GM12878 (cell line): ENCODE data around the gene NPS.

Experiments
- FOXM1 ChIP-seq: IDR thresholded peaks from 2 replicates; pipeline ENCODE4 v1.6.1; 2012; ENCODE audit warnings: low read depth, mild to moderate bottlenecking, inconsistent platforms, low read length, moderate library complexity
- NFXL1 ChIP-seq: fragments of 450-650 bp; IDR thresholded peaks from 2 replicates; pipeline ENCODE4 v1.6.1; 2017; ENCODE audit warnings: antibody characterized with exemption, mild to moderate bottlenecking, borderline replicate concordance
- NFYB ChIP-seq: IDR thresholded peaks from 2 replicates; pipeline ENCODE4 v1.6.1; 2011; ENCODE audit warnings: low read depth, mild to moderate bottlenecking, low read length, improper control_type of control experiment, moderate library complexity; ENCODE audit not compliant: insufficient read depth
- PKNOX1 ChIP-seq: fragments of 450-650 bp; IDR thresholded peaks from 2 replicates; pipeline ENCODE4 v1.6.1; 2016; ENCODE audit warnings: mild to moderate bottlenecking
- POLR2AphosphoS2 ChIP-seq: IDR thresholded peaks from 2 replicates; pipeline ENCODE4 v1.6.1; 2011; ENCODE audit warnings: low read depth, mild to moderate bottlenecking, low read length, improper control_type of control experiment, moderate library complexity
- RAD51 ChIP-seq: fragments of 450-650 bp; IDR thresholded peaks from 2 replicates; pipeline ENCODE4 v1.6.1; 2016; ENCODE audit warnings: moderate library complexity, mild to moderate bottlenecking, inconsistent platforms
- SMC3 ChIP-seq: IDR thresholded peaks from 2 replicates; pipeline ENCODE4 v1.6.1; 2011; ENCODE audit warnings: low read length, improper control_type of control experiment, borderline replicate concordance
- SRF ChIP-seq, 2 experiments: IDR thresholded peaks; 2 replicates each; pipeline ENCODE4 v1.6.1; 2011; ENCODE audit warnings: low read depth in 2 of 2, low read length in 2 of 2, mild to moderate bottlenecking in 1 of 2, moderate library complexity in 1 of 2
- USF2 ChIP-seq: IDR thresholded peaks from 2 replicates; pipeline ENCODE4 v1.6.1; 2011; ENCODE audit warnings: low read depth, low read length, improper control_type of control experiment, borderline replicate concordance
- YY1 ChIP-seq: IDR thresholded peaks from 2 replicates; pipeline ENCODE4 v1.6.1; 2011; ENCODE audit warnings: low read depth, mild to moderate bottlenecking, low read length
- TF ChIP-seq, protein P1 (sequence below), 3 experiments: IDR thresholded peaks in 2 of 3; conservative IDR thresholded peaks in 1 of 3; 2 replicates each; pipeline ENCODE4 v1.5.1; 2011; ENCODE audit warnings: low read depth in 3 of 3, low read length in 3 of 3, mild to moderate bottlenecking in 3 of 3, control low read depth in 2 of 3, moderate library complexity in 2 of 3, inconsistent platforms in 1 of 3, mixed read lengths in 1 of 3; ENCODE audit not compliant: control insufficient read depth in 2 of 3, insufficient read depth in 1 of 3; ENCODE audit errors: extremely low read depth in 1 of 3

DNA sequence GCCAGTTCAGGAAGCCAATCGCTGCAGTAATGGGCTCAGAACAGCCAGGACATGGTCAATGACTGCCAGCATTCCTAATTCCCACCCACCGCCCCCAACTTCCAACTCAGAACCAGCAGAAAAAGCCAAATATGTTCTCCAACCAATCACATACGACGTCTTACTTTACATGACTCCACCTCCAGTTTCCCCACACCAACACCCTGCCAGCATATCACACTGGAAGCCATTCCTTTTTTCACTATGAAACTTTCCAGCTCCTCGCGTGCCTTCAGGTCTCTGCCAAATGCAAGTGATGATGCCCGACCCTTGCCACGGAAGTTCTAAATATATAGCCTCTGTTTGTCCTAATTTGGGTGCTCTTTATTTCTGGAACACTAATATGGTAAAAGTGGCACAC, 12.5 kb downstream of the NPS start:
- no peak for TF ChIP-seq YY1
- TF ChIP-seq PKNOX1: no peak
- no peak for TF ChIP-seq SRF (IDR thresholded peaks at IDR 0.05; ENCODE audit: low read depth in 2 of 2, low read length in 2 of 2)
- TF ChIP-seq POLR2AphosphoS2: no peak
- TF ChIP-seq RAD51: no peak
- TF ChIP-seq FOXM1: no peak
- TF ChIP-seq, protein P1, sequence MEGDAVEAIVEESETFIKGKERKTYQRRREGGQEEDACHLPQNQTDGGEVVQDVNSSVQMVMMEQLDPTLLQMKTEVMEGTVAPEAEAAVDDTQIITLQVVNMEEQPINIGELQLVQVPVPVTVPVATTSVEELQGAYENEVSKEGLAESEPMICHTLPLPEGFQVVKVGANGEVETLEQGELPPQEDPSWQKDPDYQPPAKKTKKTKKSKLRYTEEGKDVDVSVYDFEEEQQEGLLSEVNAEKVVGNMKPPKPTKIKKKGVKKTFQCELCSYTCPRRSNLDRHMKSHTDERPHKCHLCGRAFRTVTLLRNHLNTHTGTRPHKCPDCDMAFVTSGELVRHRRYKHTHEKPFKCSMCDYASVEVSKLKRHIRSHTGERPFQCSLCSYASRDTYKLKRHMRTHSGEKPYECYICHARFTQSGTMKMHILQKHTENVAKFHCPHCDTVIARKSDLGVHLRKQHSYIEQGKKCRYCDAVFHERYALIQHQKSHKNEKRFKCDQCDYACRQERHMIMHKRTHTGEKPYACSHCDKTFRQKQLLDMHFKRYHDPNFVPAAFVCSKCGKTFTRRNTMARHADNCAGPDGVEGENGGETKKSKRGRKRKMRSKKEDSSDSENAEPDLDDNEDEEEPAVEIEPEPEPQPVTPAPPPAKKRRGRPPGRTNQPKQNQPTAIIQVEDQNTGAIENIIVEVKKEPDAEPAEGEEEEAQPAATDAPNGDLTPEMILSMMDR (IDR thresholded peaks at IDR 0.05 in 2 of 3, conservative IDR thresholded peaks at IDR 0.05 in 1 of 3; ENCODE audit: control insufficient read depth in 2 of 3, extremely low read depth in 1 of 3, insufficient read depth in 1 of 3, low read depth in 3 of 3, low read length in 3 of 3): no peak
- no peak for TF ChIP-seq NFYB
- no peak for TF ChIP-seq SMC3
- no peak for TF ChIP-seq USF2
- TF ChIP-seq NFXL1: no peak
